ENCODE measurements around the gene VKORC1.

DNA sequence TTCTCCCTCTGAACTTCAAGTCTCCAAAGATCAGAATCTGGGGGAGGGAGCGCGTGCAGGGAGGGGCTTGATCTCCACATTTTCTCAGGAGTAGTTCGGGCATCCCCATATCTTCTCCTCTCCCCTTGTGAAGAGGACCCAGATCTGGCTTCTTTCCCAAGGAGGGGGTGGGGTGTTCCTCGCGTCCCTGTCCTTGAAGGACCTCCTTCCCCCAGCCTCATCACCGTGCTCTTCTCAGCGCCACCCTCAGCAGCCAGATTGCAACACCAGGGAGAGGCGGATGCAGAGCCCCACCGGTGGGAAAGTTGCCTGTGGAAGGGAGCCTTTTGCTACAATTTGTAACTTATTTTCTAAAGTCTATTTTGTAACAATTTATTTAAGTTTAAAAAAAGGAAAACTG is 11.5 kb downstream of the VKORC1 start:
- TF ChIP-seq CTCF (conservative IDR thresholded peaks at IDR 0.05; ENCODE audit: low read depth, low read length), result no peak
- TF ChIP-seq RFX5 (IDR thresholded peaks at IDR 0.05; ENCODE audit: low read depth, low read length), result no peak
- TF ChIP-seq POLR2A (IDR thresholded peaks at IDR 0.05; ENCODE audit: low read depth, low read length), result no peak
- TF ChIP-seq RCOR1 (IDR thresholded peaks at IDR 0.05; ENCODE audit: insufficient replicate concordance, low read length), result no peak
